Esophagus mucosa (tissue), 1 donor: ENCODE results near the gene ARHGDIA. TPM values are rescaled to one million over a fixed set of nuclear protein-coding genes. Genes with fewer than 3 reads are reported as not detected.
"Not testable (repeated sequence)": the region's sequence is repeated elsewhere in the genome, so short reads cannot be mapped to it uniquely, and the experiment has no call there.

ENCODE experiments used
- ATAC-seq: fragments of 200-7000 bp; cut with Tn5 transposase; one replicate; pipeline ENCODE4 v1.9.1; 2020
- total RNA-seq: library from RNA; stranded (reverse); gene quantifications from one replicate; pipeline ENCODE4 v1.2.4, GENCODE V29; 2023
- donor health status: DM: yes; HTN: yes; CAD: no.

Gene ARHGDIA
- total RNA-seq = 300 TPM

GRCh38 chr17:81870981-81871386 lies at the start of gene ARHGDIA:
Gene ARHGDIA, minus strand, starts transcription at chr17:81871337. Its CDS starts 1,407 bp downstream, at chr17:81869930.
- ATAC-seq = peak; percentile 54

DNA sequence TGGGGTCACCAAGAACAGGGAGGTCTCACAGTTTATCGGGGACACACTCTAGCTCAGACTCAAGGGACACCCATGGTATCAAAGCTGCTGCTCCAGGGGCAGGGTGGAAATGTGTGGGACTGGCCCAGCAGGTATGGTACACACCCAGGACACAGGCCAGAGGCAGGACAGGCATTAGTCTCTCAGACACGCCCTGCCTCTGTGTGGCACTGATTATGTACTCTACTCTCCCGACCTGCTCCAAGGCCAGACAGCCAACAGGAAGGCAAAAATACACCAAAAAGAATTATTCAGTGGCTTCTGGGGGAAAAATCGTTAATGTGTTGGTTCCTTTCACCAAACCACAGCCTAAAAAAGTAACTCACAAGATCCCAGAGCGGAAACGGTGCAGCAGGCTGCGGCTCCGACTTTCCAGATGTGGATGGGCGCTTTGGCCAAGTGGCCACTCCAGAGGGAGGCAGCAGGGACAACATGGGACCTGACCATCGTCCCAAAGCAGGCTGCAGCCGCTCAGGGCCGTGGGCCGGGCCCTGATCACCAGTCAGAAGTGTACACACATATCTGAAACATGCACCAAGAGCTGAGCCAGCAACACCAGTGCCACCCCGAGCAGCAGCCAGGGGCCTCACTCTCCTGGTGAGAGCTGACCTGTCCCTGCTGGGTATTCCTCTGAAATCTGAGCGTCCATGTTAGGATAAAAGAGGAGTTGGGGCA lies 47.9 kb upstream of the ARHGDIA start:
- ATAC-seq = peak; percentile 75

GRCh38 chr17:81918333-81918669 lies 47.2 kb upstream of the ARHGDIA start:
- ATAC-seq = not testable (repeated sequence)

- peak; percentile 63 for ATAC-seq
These were observed 46.6 kb upstream of the ARHGDIA start, which contains the start of gene SIRT7 for GRCh38 chr17:81917565-81918332. Gene SIRT7, minus strand, starts transcription at chr17:81918176. Its CDS starts 45 bp downstream, at chr17:81918131.

DNA sequence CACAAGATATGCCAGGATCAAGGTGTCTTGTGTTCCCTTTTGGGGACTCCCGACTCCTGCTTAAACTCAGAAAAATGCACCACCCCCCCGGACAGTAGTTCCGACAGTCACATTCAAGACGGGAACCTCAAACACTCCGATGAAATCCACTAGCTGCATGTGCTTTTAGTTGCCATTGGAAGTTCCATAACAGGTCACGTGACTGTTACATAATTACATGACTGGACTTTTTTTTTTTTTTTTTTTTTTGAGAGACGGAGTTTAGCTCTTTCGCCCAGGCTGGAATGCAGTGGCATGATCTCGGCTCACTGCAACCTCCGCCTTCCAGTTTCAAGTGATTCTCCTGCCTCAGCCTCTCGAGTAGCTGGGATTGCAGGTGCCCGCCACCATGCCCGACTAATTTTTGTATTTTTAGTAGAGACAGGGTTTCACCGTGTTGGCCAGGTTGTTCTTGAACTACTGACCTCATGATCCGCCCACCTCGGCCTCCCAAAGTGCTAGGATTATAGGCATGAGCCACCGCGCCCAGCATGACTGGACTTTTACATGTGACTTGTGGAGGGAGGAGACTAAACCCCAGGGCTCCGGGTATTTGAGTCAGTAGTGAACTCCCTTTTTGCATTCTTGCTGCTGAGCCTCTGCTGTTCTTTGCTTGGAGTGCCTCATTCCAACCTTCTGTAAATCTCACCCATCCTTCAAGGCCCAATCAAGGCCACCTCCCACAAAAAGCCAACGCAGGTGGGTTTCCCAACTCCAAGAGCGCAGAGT lies 45.3 kb upstream of the ARHGDIA start:
- ATAC-seq = peak; percentile 57

DNA sequence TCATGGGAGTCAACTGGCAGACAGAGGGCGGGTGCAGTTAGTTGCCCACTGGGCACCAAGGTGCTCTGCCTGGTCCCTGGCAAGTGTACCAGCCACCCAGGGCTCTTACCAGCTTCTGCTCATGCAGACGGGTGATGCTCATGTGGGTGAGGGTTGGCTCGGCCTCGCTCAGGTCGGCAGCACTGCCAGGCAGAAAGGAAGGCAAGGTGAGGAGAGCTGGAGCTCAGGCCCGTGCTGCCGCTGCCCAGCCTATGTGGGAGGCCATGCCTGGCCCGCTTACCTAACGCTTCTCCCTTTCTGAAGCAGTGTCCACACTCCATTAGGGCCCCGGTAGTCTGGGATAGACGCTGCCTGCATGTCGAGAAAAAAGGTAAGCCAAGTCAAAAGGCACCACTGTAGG lies 44.2 kb upstream of the ARHGDIA start:
- no peak for ATAC-seq

GRCh38 chr17:81914103-81914850 lies 43.1 kb upstream of the ARHGDIA start:
- no peak for ATAC-seq

DNA sequence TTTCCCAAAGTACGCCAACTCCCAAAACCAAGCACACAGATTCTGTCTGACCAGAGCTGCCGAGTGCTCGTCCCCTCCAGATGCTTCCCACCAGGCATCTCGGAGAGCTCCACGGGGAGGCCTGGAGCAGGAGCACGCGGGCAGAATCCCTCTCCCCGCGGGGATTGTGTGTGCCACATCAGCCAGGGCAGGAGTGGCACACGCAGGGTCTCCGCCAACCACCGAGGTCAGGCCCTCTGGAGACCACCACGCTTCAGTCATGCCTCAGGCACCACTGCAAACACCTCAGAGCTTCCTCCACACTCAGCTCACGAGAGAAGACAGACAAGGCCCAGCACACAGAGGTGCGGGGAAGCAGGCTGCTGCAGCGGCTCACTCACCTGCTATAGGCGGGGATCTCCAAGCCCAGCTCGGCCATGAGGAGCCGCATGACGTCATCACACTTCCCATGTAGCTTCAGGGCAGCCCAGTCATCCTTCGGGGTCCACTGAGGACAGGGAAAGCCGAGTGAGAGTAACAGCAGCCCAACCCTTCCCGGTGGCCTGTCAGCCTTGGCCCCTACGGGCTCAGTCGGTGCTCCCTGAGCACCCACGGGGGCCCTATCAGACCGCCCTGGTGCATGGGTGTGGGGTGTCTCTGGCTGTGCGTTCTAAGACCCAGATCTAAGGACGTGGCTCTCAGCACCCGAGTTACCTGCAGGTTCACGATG lies 42.4 kb upstream of the ARHGDIA start:
- ATAC-seq = no peak

- ATAC-seq = peak; percentile 62
These were observed 41.5 kb upstream of the ARHGDIA start for GRCh38 chr17:81912441-81913309.

- no peak for ATAC-seq
These were observed 40.8 kb upstream of the ARHGDIA start for GRCh38 chr17:81911969-81912368.

DNA sequence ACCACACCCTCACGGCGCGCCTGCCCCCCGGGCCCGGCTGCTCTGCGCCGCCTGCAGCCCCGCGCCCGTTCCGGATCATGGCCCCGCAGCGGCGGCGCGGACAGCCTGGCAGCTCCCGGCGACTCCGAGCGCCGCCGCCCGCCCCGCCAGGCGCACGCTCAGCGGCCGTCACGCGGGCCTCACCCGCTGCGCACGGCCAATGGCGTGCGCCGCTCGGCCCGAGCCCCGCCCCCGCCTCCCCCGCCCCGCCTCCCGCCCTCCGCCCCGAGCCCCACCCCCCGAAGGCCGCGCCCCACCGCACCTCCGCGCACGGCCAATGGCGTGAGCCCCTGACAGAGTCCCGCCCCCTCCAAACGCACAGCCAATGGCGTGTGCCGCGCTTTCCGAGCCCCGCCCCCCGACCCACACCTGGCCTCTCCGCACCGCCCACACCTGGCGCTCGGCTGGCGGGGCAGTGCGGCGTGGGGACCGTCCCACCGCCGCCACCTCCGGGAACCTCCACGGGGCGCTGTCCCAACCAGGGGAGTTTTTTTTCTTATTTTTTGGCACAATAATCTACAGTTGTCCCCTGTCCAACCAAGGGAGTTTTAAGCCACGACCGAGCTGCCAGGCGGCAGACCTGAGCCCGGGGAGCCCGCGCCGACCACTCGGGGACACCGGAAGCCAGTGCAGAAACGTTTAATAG lies 40.3 kb upstream of the ARHGDIA start, which contains the start of gene PCYT2:
PCYT2 (minus strand) TSS at position 123 of the 685 bp plus-strand sequence; CDS start at position 79, 44 bp downstream.
- ATAC-seq = peak; percentile 86

DNA sequence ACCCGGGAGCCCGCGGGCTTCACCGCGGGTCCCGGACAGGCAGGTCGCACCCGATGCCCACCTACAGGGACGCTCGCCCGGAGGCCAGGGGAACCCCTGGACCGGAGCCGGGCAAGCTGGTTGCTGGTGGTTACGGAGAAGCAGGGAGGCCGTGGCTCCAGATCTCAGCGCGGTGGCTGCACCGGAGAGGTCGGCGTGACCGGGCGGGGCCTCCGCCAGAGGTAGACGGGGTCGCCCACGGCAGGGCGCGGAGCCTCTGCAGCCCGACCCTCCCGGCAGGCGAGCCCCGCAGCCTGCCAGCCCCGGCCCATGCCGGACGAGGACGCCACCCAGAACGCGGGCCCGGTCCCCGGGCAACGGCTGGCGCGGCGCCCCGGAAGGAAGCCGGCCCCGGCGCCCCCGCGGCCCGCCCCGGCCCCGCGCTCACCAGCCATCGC lies 39.7 kb upstream of the ARHGDIA start:
- no peak for ATAC-seq

GRCh38 chr17:81909966-81910839 lies 39.1 kb upstream of the ARHGDIA start:
- ATAC-seq = no peak

GRCh38 chr17:81909231-81909630 lies 38.1 kb upstream of the ARHGDIA start:
- ATAC-seq = no peak

DNA sequence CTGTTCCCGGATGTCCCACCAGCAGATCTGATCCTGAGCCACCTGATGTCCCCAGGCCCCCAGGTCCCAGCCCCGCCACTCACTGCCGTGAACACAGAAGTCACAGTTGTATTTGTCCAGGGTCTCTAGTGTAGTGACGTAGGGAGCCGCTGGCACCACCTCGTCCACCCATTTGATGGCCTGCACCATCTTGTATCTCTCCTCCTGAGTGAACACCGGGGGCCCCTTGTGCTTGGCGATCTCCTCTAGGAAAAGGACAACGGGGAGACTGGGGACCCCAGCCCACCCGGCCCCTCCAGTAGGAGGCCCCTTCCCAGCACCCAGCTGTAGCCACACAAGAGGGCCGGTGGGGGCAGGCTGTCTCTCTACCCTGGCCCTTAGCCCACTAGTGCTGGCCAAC lies 37.7 kb upstream of the ARHGDIA start:
- no peak for ATAC-seq

GRCh38 chr17:81907219-81908145 lies 36.3 kb upstream of the ARHGDIA start:
- no peak for ATAC-seq

- no peak for ATAC-seq
These were observed 35.5 kb upstream of the ARHGDIA start for GRCh38 chr17:81906476-81907218.
